Testis (tissue), 3 donors: ENCODE measurements around the gene HELB. TPM values are rescaled to one million over a fixed set of nuclear protein-coding genes. Genes with fewer than 3 reads are reported as not detected.

Source experiments
- DNase-seq: peaks from one replicate; pipeline ENCODE4 v3.0.0-alpha.2; 2019
- H3K27ac ChIP-seq, 2 donors: fragments of 200-600 bp; sonication (generic); one replicate each; pipeline ENCODE4 v1.5.1; 2019
- H3K27me3 ChIP-seq: fragments of 200-600 bp; sonication (generic); one replicate; pipeline ENCODE4 v1.5.1; 2019
- H3K36me3 ChIP-seq: fragments of 200-600 bp; sonication (generic); one replicate; pipeline ENCODE4 v1.5.1; 2017; ENCODE audit warnings: low read depth; ENCODE audit errors: missing control alignments
- H3K4me1 ChIP-seq: fragments of 200-600 bp; sonication (generic); one replicate; pipeline ENCODE4 v1.5.1; 2019
- H3K4me3 ChIP-seq, 2 donors: fragments of 200-600 bp; sonication (generic); one replicate each; pipeline ENCODE4 v1.5.1; 2017 to 2019
- H3K9me3 ChIP-seq: fragments of 200-600 bp; sonication (generic); one replicate; pipeline ENCODE4 v1.5.1; 2017
- POLR2A ChIP-seq: fragments of 450-650 bp; IDR thresholded peaks from one replicate; pipeline ENCODE4 v1.6.1; 2017; ENCODE audit warnings: antibody characterized with exemption, mild to moderate bottlenecking, moderate library complexity
- WGBS, 2 donors: methylation state at CpG; one replicate each; pipeline ENCODE4 v1.1.5; 2018; 5-methylcytosine and 5-hydroxymethylcytosine counted together
- intact Hi-C: fragments of 100-400 bp; cut with DNase I; formaldehyde crosslinking; loops from one replicate; pipeline ENCODE4 v1.15.1; 2023; ENCODE audit warnings: low total_unique reads
- polyA plus RNA-seq: library from polyadenylated mRNA; stranded (reverse); fragments of 350-450 nt; fragmentation: Illumina TruSeq; extraction: RNeasy Lipid Tissue Mini Kit (QIAGEN cat#74804); gene quantifications from one replicate; pipeline ENCODE4 v1.2.3, GENCODE V29; 2014; ENCODE audit warnings: low read depth, low replicate concordance; ENCODE audit not compliant: insufficient read depth
- total RNA-seq, 2 donors: library from RNA; depleted of rRNA; stranded (reverse); fragments of >200 nt; gene quantifications; one replicate each; pipeline ENCODE4 v1.2.3, GENCODE V29; 2016
- TF ChIP-seq, protein P1 (sequence below), 3 experiments: fragments of 450-650 bp in 2 of 3; fragments of 200-600 bp in 1 of 3; sonication (generic) in 1 of 3; IDR thresholded peaks; one replicate each; pipeline ENCODE4 v1.5.1; 2016 to 2019; ENCODE audit warnings: antibody characterized with exemption in 3 of 3, mild to moderate bottlenecking in 2 of 3, moderate library complexity in 1 of 3

HELB gene
- total and polyA plus RNA-seq, 3 donors from 2014 or later, result 1.0 to 6.3 (median 5.9) TPM

- no peak overlapping the region for H3K27ac ChIP-seq
- intact Hi-C loops, result no loop called here
- TF ChIP-seq, protein P1, sequence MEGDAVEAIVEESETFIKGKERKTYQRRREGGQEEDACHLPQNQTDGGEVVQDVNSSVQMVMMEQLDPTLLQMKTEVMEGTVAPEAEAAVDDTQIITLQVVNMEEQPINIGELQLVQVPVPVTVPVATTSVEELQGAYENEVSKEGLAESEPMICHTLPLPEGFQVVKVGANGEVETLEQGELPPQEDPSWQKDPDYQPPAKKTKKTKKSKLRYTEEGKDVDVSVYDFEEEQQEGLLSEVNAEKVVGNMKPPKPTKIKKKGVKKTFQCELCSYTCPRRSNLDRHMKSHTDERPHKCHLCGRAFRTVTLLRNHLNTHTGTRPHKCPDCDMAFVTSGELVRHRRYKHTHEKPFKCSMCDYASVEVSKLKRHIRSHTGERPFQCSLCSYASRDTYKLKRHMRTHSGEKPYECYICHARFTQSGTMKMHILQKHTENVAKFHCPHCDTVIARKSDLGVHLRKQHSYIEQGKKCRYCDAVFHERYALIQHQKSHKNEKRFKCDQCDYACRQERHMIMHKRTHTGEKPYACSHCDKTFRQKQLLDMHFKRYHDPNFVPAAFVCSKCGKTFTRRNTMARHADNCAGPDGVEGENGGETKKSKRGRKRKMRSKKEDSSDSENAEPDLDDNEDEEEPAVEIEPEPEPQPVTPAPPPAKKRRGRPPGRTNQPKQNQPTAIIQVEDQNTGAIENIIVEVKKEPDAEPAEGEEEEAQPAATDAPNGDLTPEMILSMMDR (IDR thresholded peaks at IDR 0.05), result no peak
- no peak for TF ChIP-seq POLR2A
- H3K36me3 ChIP-seq, result no peaks in the 10 kb centered on the region
- no peak for DNase-seq
- H3K27me3 ChIP-seq, result no peaks in the 10 kb centered on the region
- WGBS, 2 donors, result 96% methylated on average over 1 of the region's 1 CpG
- no peak overlapping the region for H3K4me3 ChIP-seq
- no peaks in the 10 kb centered on the region for H3K4me1 ChIP-seq
- H3K9me3 ChIP-seq, result no peaks in the 10 kb centered on the region
Observed at GRCh38 chr12:66309606-66310005, 7.3 kb downstream of the HELB start.

DNA sequence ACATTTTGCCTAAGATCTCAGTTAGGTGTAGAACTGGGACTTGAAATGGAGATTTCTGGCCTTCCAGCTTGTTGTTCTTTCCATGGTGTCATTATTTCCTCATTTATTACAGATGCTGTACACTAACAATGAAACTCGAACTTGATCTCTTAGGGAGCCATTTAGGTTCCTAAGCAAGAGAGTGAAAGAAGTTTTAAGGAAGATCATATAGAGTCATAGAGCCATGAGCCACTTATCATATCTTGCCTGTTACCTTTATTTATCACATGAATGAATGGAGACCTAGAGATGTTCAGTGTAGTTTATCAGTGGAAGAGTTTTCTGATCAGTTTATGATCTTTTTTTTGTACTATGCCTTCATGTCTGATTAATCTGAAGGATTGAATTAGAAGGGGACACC lies 9.9 kb downstream of the HELB start:
- H3K27me3 ChIP-seq, result no peaks in the 10 kb centered on the region
- no peaks in the 10 kb centered on the region for H3K4me1 ChIP-seq
- no peak for TF ChIP-seq POLR2A
- TF ChIP-seq, protein P1 (IDR thresholded peaks at IDR 0.05), result no peak
- 73 to 81% methylated on average over 1 of the region's 1 CpG for WGBS, 2 donors
- no peaks in the 10 kb centered on the region for H3K36me3 ChIP-seq
- intact Hi-C loops, result no loop called here
- no peak overlapping the region for H3K27ac ChIP-seq
- H3K4me3 ChIP-seq, result no peak overlapping the region
- DNase-seq, result no peak
- H3K9me3 ChIP-seq, result no peaks in the 10 kb centered on the region

DNA sequence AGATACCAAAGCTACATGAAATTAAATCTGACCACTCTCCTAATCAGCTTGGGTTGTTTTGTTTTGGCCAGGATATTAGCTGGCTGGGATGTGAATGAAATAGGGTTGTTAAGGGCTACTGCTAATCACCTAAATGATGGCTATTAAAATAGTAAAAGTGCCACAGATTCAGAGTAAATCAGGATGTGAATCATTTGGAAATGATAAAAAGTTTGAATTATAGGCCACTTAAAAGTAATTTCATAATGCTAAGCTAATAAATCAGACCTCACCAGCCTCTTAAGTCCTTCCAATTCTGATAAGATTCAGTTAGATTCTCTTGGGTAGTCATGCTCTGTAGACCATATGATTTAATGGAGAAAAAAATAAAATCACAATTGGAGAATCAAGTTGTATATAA lies 12.0 kb downstream of the HELB start:
- intact Hi-C loops, result no loop called here
- DNase-seq, result no peak
- Histone ChIP-seq H3K27me3 (no peaks in the 10 kb centered on the region), H3K9me3 (no peaks in the 10 kb centered on the region), H3K4me3 (no peak overlapping the region), H3K27ac (no peak overlapping the region), H3K36me3 (no peaks in the 10 kb centered on the region), H3K4me1 (no peaks in the 10 kb centered on the region)
- TF ChIP-seq, protein P1 (IDR thresholded peaks at IDR 0.05), result no peak
- no peak for TF ChIP-seq POLR2A

DNA sequence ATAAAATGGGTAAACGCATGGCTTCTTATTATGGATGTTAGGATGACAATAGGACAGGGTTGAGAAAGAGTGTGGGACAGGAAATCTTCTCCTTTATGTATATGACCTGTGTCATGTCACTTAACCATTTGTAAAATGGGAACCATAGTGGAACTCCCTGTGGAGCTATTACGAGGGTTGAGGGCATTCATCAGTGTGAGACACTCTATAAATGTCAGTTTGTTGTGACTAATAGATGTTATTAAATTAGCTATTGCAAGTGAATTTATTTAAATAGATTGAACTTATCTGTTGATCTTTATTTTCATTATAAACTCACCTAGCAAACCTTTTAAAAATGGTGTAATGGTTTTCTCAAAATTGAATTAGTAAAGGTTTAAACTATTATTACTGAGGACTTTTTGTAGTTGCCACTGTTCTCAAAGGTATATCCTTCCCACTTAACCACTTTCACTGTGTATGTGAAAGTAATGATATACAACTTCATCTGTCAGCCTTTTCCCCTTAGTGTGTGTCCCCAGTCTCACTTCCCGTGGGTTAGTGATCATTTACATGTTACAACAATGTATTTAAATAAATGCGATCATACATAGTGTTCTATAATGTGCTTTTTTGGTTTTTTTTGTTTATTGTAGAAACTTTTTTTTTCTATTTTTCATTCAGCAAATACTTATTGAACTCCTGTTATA lies 17.1 kb downstream of the HELB start:
- intact Hi-C loops, result no loop called here
- no peak for TF ChIP-seq POLR2A
- TF ChIP-seq, protein P1 (IDR thresholded peaks at IDR 0.05), result no peak

GRCh38 chr12:66320996-66321395 lies 18.7 kb downstream of the HELB start:
- H3K36me3 ChIP-seq, result no peaks in the 10 kb centered on the region
- no peak for TF ChIP-seq POLR2A
- TF ChIP-seq, protein P1 (IDR thresholded peaks at IDR 0.05), result no peak
- DNase-seq, result no peak
- no peak overlapping the region for H3K4me3 ChIP-seq
- 93 to 96% methylated on average over 3 of the region's 3 CpGs for WGBS, 2 donors
- H3K27me3 ChIP-seq, result no peaks in the 10 kb centered on the region
- no peaks in the 10 kb centered on the region for H3K9me3 ChIP-seq
- no peak overlapping the region for H3K27ac ChIP-seq
- intact Hi-C loops, result no loop called here
- no peaks in the 10 kb centered on the region for H3K4me1 ChIP-seq

More for the DNA sequence above, 17.1 kb downstream of the HELB start:
- Histone ChIP-seq H3K4me3 (no peak overlapping the region), H3K9me3 (no peaks in the 10 kb centered on the region), H3K27me3 (no peaks in the 10 kb centered on the region), H3K4me1 (no peaks in the 10 kb centered on the region), H3K36me3 (no peaks in the 10 kb centered on the region), H3K27ac (no peak overlapping the region)
- 67 to 89% methylated on average over 4 of the region's 4 CpGs for WGBS, 2 donors
- DNase-seq, result no peak
